ENCODE data around the gene LAMP1. TPM values are rescaled to one million over a fixed set of nuclear protein-coding genes. Genes with fewer than 3 reads are reported as not detected.

The LAMP1 gene
- total RNA-seq, 4 donors from 2014 or later: 99.7 to 168 (median 133) TPM

DNA sequence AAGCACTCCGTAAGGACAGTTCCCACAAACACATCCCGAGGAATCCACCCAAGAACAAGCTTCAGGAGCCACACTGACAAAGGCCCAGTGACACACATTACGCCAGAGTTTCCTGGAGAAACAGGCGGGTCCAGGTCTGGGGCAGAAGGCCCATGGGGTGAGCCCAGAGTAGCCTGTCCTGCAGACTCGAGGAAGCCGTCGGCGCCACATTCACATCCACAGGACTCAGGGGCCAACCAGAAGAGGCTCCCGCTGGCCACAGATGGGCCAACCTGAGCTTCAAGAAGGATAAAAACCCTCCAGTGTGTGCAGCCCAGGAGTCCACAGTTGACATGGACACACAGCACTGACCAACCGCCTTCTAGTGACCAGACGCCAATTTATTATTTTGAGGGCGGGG lies 35.6 kb downstream of the LAMP1 start:
- TF ChIP-seq POLR2AphosphoS5 (IDR thresholded peaks at IDR 0.05) (no peak), EP300 (IDR thresholded peaks at IDR 0.05) (no peak), POLR2A (IDR thresholded peaks at IDR 0.05; ENCODE audit: low read depth) (no peak), CTCF (IDR thresholded peaks at IDR 0.05) (no peak)
- no peaks in the 10 kb centered on the region for H3K27me3 ChIP-seq
- 96% methylated on average over 10 of the region's 12 CpGs for WGBS
- no peaks in the 10 kb centered on the region for H3K4me1 ChIP-seq
- no peaks in the 10 kb centered on the region for H3K9me3 ChIP-seq
- H3K36me3 ChIP-seq: peaks cover 0 to 4% (median 0%) of the 10 kb centered on the region in 4 donors
- H3K4me3 ChIP-seq: no peak overlapping the region
- no peak for DNase-seq (ENCODE audit: extremely low spot score)
- intact Hi-C loops (cut with DNase I): no loop called here
- H3K27ac ChIP-seq (replicated peaks in 1 of 4): no peak overlapping the region

- no peaks in the 10 kb centered on the region for H3K9me3 ChIP-seq
- H3K27me3 ChIP-seq: no peaks in the 10 kb centered on the region
- DNase-seq (ENCODE audit: extremely low spot score): no peak
- 95% methylated on average over 14 of the region's 14 CpGs for WGBS
- H3K27ac ChIP-seq (replicated peaks in 1 of 4): no peak overlapping the region
- intact Hi-C loops (cut with DNase I): no loop called here
- no peak overlapping the region for H3K4me3 ChIP-seq
- H3K4me1 ChIP-seq: no peaks in the 10 kb centered on the region
- peaks cover 0 to 9% (median 0%) of the 10 kb centered on the region in 4 donors for H3K36me3 ChIP-seq
- no peak for TF ChIP-seq POLR2AphosphoS5 (IDR thresholded peaks at IDR 0.05)
- TF ChIP-seq POLR2A (IDR thresholded peaks at IDR 0.05; ENCODE audit: low read depth): no peak
- no peak for TF ChIP-seq EP300 (IDR thresholded peaks at IDR 0.05)
- no peak for TF ChIP-seq CTCF (IDR thresholded peaks at IDR 0.05)
These were observed 36.0 kb downstream of the LAMP1 start for GRCh38 chr13:113333076-113333475.

DNA sequence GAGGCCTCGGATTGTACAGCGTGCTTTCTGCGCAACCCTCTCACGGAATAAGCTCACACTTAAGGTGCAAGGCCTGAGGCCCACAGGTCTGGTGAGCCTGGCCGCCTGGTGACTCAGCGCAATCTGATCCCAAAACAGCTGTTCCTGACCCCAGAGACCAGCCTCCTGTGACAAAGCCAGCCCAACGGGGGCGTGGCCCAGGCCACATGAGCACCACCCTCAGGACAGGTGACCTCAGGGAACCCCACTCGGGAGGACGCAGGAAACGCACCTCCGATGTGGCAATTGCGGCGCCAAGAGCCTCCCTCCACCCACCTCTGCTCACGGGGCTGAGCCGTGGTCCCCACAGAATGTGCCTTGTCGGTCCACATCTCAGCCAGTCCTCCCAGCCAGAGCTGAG lies 40.5 kb downstream of the LAMP1 start:
- no peak for DNase-seq (ENCODE audit: extremely low spot score)
- no peak for TF ChIP-seq EP300 (IDR thresholded peaks at IDR 0.05)
- TF ChIP-seq CTCF (IDR thresholded peaks at IDR 0.05): no peak
- no peak for TF ChIP-seq POLR2A (IDR thresholded peaks at IDR 0.05; ENCODE audit: low read depth)
- TF ChIP-seq POLR2AphosphoS5 (IDR thresholded peaks at IDR 0.05): no peak
- intact Hi-C loops (cut with DNase I): no loop called here
- no peak overlapping the region for H3K4me3 ChIP-seq
- H3K9me3 ChIP-seq: no peaks in the 10 kb centered on the region
- no peaks in the 10 kb centered on the region for H3K4me1 ChIP-seq
- H3K36me3 ChIP-seq: peaks cover 0 to 10% (median 0%) of the 10 kb centered on the region in 4 donors
- WGBS: 78% methylated on average over 11 of the region's 17 CpGs
- H3K27me3 ChIP-seq: no peaks in the 10 kb centered on the region
- no peak overlapping the region for H3K27ac ChIP-seq (replicated peaks in 1 of 4)

GRCh38 chr13:113337976-113338375 lies 40.9 kb downstream of the LAMP1 start:
- H3K4me3 ChIP-seq: no peak overlapping the region
- peaks cover 0 to 14% (median 1%) of the 10 kb centered on the region in 4 donors for H3K36me3 ChIP-seq
- H3K4me1 ChIP-seq: no peaks in the 10 kb centered on the region
- 93% methylated on average over 12 of the region's 20 CpGs for WGBS
- no peaks in the 10 kb centered on the region for H3K27me3 ChIP-seq
- H3K27ac ChIP-seq (replicated peaks in 1 of 4): no peak overlapping the region
- TF ChIP-seq CTCF (IDR thresholded peaks at IDR 0.05) (no peak), POLR2A (IDR thresholded peaks at IDR 0.05; ENCODE audit: low read depth) (no peak)
- intact Hi-C loops (cut with DNase I): no loop called here
- H3K9me3 ChIP-seq: no peaks in the 10 kb centered on the region
- no peak for DNase-seq (ENCODE audit: extremely low spot score)

DNA sequence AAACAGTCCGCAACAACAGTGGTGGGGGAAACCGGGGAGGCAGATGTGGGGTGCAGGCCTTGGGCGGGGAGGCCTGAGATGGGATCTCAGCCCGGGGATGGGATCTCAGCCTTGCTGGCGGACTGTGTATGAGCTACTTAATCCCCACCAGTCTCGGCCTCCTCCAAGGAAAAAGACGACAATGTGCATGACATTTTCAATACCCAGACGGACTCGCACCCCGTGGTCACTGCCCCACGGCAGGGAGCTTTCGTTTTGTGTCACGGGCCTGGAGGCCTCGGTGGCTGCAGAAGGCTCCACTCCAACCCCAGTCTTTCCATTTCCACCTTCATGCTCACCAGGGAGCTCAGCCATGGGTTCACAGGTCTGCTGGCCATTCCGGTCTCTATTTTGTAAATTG lies 41.4 kb downstream of the LAMP1 start:
- Histone ChIP-seq H3K27ac (replicated peaks in 1 of 4) (no peak overlapping the region), H3K4me3 (no peak overlapping the region), H3K36me3 (peaks cover 0 to 19% (median 4%) of the 10 kb centered on the region in 4 donors), H3K4me1 (no peaks in the 10 kb centered on the region), H3K27me3 (no peaks in the 10 kb centered on the region), H3K9me3 (no peaks in the 10 kb centered on the region)
- no peak for DNase-seq (ENCODE audit: extremely low spot score)
- intact Hi-C loops (cut with DNase I): no loop called here
- no peak for TF ChIP-seq CTCF (IDR thresholded peaks at IDR 0.05)
- TF ChIP-seq POLR2A (IDR thresholded peaks at IDR 0.05; ENCODE audit: low read depth): no peak
- TF ChIP-seq EP300 (IDR thresholded peaks at IDR 0.05): no peak
- no peak for TF ChIP-seq POLR2AphosphoS5 (IDR thresholded peaks at IDR 0.05)
- 96% methylated on average over 15 of the region's 15 CpGs for WGBS
